DLD1 (cell line): ENCODE data around the gene ZNF280C.

ENCODE experiments used
- in situ Hi-C: cut with HindIII; loops from 2 replicates; pipeline ENCODE4 v1.10.0; 2017; ENCODE audit warnings: low sequenced_read_pairs

ZNF280C gene

GRCh38 chrX:130179579-130180215, 89.0 kb downstream of the ZNF280C start:
- in situ Hi-C loops, result no loop called here

GRCh38 chrX:130179170-130179569, 89.5 kb downstream of the ZNF280C start:
- in situ Hi-C loops, result no loop called here

GRCh38 chrX:130176942-130177341, 91.8 kb downstream of the ZNF280C start:
- in situ Hi-C loops, result no loop called here

GRCh38 chrX:130176354-130176776, 92.3 kb downstream of the ZNF280C start:
- in situ Hi-C loops, result no loop called here

DNA sequence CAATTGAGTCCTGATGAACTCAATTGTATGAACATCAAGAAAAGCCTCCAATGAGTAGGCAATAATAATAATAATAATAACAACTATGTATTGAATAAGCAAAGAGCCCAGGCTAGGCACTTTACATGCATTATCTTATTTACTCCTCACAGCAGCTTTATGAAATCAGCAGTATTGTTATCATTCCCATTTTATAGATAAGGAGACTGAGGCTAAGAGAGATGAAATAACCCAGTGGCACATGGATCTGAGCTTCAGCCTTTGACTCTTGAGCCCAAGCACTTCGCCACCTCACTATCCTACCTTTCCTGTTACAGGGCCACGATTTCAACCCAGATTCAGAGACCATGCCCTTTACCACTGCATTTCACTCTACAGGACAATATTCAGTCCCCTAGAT, 93.8 kb downstream of the ZNF280C start:
- in situ Hi-C loops, result no loop called here

- in situ Hi-C loops, result no loop called here
These were observed 94.5 kb downstream of the ZNF280C start for GRCh38 chrX:130174045-130174704.

GRCh38 chrX:130173190-130173895, 95.4 kb downstream of the ZNF280C start:
- in situ Hi-C loops, result no loop called here

- in situ Hi-C loops, result no loop called here
These were observed 96.4 kb downstream of the ZNF280C start for GRCh38 chrX:130172127-130172845.

DNA sequence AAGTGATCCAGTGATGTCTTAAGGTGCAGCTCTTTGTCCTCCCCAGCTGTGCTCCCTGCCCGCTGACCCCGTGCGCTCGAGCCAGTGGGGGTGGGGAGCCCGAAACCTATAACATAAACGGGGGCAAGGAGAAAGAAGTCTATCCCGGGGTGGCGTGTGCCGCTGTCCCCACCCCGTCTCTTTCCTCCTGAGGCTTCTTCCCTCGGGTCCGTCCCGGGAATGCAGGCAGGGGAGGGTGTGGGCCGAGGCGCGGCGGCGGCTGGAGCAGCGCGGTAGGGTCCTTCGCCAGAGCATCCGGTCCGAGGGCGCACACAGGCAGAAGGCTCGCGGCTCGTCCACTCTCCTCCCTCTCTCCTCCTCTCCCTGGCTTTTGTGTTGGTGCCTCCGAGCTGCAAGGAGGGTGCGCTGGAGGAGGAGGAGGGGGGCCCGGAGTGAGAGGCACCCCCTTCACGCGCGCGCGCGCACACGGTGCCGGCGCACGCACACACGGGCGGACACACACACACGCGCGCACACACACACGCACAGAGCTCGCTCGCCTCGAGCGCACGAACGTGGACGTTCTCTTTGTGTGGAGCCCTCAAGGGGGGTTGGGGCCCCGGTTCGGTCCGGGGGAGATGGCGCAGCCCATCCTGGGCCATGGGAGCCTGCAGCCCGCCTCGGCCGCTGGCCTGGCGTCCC, 97.1 kb downstream of the ZNF280C start, which contains the start of gene RAB33A:
RAB33A (plus strand) TSS at position 517 of the 681 bp plus-strand sequence; CDS start at position 618, 101 bp downstream.
- in situ Hi-C loops, result no loop called here

GRCh38 chrX:130170752-130171445, 97.8 kb downstream of the ZNF280C start:
- in situ Hi-C loops, result no loop called here

- in situ Hi-C loops, result no loop called here
These were observed 101.7 kb downstream of the ZNF280C start for GRCh38 chrX:130167040-130167439.

- in situ Hi-C loops, result no loop called here
These were observed 102.3 kb downstream of the ZNF280C start for GRCh38 chrX:130166503-130166777.

GRCh38 chrX:130165703-130166502, 102.8 kb downstream of the ZNF280C start, which contains the start of gene AIFM1:
Gene AIFM1, minus strand, starts transcription at chrX:130165841. Its CDS starts 185 bp downstream, at chrX:130165656.
- in situ Hi-C loops, result no loop called here

GRCh38 chrX:130165181-130165702, 103.5 kb downstream of the ZNF280C start:
- in situ Hi-C loops, result no loop called here

- in situ Hi-C loops, result no loop called here
These were observed 105.3 kb downstream of the ZNF280C start for GRCh38 chrX:130163398-130163797.

GRCh38 chrX:130162094-130162735, 106.5 kb downstream of the ZNF280C start:
- in situ Hi-C loops, result no loop called here

DNA sequence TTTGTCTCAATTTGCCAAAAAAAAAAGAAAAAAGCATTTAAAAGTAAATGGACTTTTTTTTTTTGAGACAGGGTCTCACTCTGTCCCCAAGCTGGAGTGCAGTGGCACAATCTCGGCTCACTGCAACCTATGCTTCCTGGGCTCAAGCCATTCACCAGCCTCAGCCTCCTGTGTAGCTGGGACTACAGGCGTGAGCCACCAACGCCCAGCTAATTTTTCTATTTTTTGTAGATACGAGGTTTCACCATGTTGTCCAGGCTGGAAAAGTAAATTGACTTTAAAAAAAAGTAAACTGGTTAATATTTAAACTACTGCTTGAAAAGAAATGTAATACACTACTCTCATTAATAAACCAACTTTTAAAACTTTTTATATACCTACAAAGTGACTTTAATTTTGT, 108.9 kb downstream of the ZNF280C start:
- in situ Hi-C loops, result no loop called here

DNA sequence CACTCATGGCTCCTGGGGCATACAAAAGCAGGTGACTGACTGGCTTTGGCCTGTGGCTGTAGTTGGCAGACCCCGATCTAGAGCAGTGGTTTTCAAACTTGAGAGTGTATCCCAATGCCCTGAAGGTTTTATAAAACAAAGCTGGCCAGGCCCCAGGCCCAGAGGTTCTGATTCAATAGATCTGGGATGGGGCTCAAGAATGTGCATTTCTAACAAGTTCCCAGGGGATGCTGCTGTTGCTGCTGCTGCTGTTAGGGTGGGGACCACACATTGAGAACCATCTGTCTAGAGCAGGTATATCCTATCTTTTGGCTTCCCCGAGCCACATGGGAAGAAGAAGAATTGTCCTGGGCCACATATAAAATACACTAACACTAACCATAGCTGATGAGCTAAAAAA, 110.4 kb downstream of the ZNF280C start:
- in situ Hi-C loops, result no loop called here

DNA sequence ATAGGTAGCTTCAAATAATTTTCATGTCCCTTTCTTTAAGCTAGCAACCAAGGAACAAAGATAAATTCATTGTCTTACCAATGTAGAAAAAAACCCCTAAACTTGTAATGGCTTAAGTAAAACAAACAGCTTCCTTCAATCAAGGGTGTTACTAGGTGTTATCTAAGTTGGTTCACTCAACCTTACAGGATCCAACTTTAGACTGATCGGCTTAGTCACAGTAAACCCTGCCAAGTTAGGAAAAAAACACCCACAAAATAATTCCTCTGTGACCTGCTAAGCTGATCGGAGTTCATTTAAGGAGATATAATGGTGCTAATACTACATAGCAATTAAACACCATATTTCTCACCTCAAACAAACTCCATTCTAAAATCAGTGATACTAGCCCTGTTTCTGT, 113.1 kb downstream of the ZNF280C start:
- in situ Hi-C loops, result no loop called here
